Right lobe of liver (tissue), 6 donors: ENCODE results near the gene SCCPDH. TPM values are rescaled to one million over a fixed set of nuclear protein-coding genes. Genes with fewer than 3 reads are reported as not detected.
A peak's percentile ranks its signal among the peaks of the same experiment; 100 is the strongest.
"Not testable (repeated sequence)": the region's sequence is repeated elsewhere in the genome, so short reads cannot be mapped to it uniquely, and the experiment has no call there.

Experiments used
- ATAC-seq, 4 donors: fragments of 200-7000 bp; cut with Tn5 transposase; one replicate each; pipeline ENCODE4 v1.9.1; 2020; ENCODE audit warnings: mild to moderate bottlenecking in 4 of 4, moderate library complexity in 4 of 4
- DNase-seq, 3 donors: peaks; one replicate each; pipeline ENCODE4 v3.0.0-alpha.2; 2020
- H3K27ac ChIP-seq, 3 donors: fragments of 200-600 bp; one replicate each; pipeline ENCODE4 v1.8.0; 2022
- H3K27me3 ChIP-seq, 2 donors: fragments of 200-600 bp; one replicate each; pipeline ENCODE4 v1.8.0; 2022
- H3K36me3 ChIP-seq, 4 donors: fragments of 200-600 bp; sonication (generic) in 1 of 4; one replicate each; pipeline versions ENCODE4 v1.5.1 to v1.8.0; 2017 to 2022; ENCODE audit warnings: control low read depth in 1 of 4
- H3K4me1 ChIP-seq, 4 donors: fragments of 200-600 bp; sonication (generic) in 1 of 4; one replicate each; pipeline versions ENCODE4 v1.5.1 to v1.8.0; 2017 to 2022; ENCODE audit warnings: control low read depth in 1 of 4
- H3K4me3 ChIP-seq, 3 donors: fragments of 200-600 bp; one replicate each; pipeline ENCODE4 v1.8.0; 2022
- H3K9me3 ChIP-seq, 4 donors: fragments of 200-600 bp; sonication (generic) in 1 of 4; one replicate each; pipeline versions ENCODE4 v1.5.1 to v1.8.0; 2017 to 2022; ENCODE audit warnings: control low read depth in 1 of 4
- POLR2A ChIP-seq: fragments of 450-650 bp; IDR thresholded peaks from one replicate; pipeline ENCODE4 v1.6.1; 2017; ENCODE audit warnings: antibody characterized with exemption, mild to moderate bottlenecking
- WGBS: methylation state at CpG from one replicate; pipeline ENCODE4 v1.1.6; 2018; ENCODE audit warnings: low coverage, low lambda C conversion rate; ENCODE audit not compliant: insufficient coverage; ENCODE audit errors: missing lambda C conversion rate; 5-methylcytosine and 5-hydroxymethylcytosine counted together
- intact Hi-C, 2 donors: fragments of 100-400 bp; cut with DNase I; formaldehyde crosslinking; loops; one replicate each; pipeline versions ENCODE4 v1.11.2 to v1.14.1; 2022
- total RNA-seq, 6 experiments: library from RNA; depleted of rRNA in 2 of 6; stranded (reverse); fragments of >200 nt in 2 of 6; fragmentation: NEBNext Ultra II Directional in 3 of 6; extraction: Animal tissue kit (Norgen Biotek cat#: 25700) in 3 of 6; gene quantifications; one replicate each; pipeline versions ENCODE4 v1.1.0 to v1.2.4, GENCODE V29; 2016 to 2023
- TF ChIP-seq, protein P1 (sequence below), 4 donors: fragments of 200-600 bp in 3 of 4; fragments of 450-650 bp in 1 of 4; IDR thresholded peaks; one replicate each; pipeline versions ENCODE4 v1.5.1 to v1.8.0; 2016 to 2022; ENCODE audit warnings: antibody characterized with exemption in 4 of 4, mild to moderate bottlenecking in 2 of 4
- donor health status: DM: no; HTN: yes; CAD: no.
- donor health status: DM: no; HTN: no; CAD: no.
- donor health status: DM: no; HTN: no; CAD: no.
- donor health status: DM: no; HTN: yes; CAD: no.
- donor health status: DM: no; HTN: yes; CAD: no.

The SCCPDH gene
- total RNA-seq, 6 experiments from 2014 or later = 80.3 to 125 (median 85.3) TPM

DNA sequence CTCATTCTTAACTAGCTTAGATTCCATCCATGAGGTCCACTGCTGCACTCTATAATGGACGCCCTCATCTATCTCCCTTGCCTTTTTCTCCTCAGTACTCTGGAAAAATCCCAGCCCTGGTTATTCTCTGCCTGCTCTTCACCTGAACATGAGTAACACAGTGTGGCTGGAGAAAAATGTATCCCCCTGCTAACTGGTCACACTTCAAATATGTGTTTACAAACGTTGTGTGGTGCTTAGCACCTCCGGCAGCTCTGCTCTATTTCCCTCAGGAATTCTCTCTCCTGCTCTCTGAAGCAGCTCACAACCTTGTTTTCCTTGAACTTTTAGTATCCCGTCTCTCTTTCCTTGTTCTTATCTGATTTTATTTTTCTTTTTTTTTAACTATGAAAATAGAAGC lies 4.1 kb downstream of the SCCPDH start:
- H3K4me3 ChIP-seq = no peak overlapping the region
- intact Hi-C loops = no loop called here
- WGBS = 93% methylated on average over 4 of the region's 4 CpGs
- no peak for DNase-seq
- no peaks in the 10 kb centered on the region for H3K27me3 ChIP-seq
- H3K27ac ChIP-seq = no peak overlapping the region
- peaks cover 0 to 27% (median 10%) of the 10 kb centered on the region in 4 donors for H3K4me1 ChIP-seq
- H3K36me3 ChIP-seq = peaks cover 0 to 62% (median 27%) of the 10 kb centered on the region in 4 donors
- no peaks in the 10 kb centered on the region for H3K9me3 ChIP-seq
- no peak for TF ChIP-seq POLR2A
- TF ChIP-seq, protein P1, sequence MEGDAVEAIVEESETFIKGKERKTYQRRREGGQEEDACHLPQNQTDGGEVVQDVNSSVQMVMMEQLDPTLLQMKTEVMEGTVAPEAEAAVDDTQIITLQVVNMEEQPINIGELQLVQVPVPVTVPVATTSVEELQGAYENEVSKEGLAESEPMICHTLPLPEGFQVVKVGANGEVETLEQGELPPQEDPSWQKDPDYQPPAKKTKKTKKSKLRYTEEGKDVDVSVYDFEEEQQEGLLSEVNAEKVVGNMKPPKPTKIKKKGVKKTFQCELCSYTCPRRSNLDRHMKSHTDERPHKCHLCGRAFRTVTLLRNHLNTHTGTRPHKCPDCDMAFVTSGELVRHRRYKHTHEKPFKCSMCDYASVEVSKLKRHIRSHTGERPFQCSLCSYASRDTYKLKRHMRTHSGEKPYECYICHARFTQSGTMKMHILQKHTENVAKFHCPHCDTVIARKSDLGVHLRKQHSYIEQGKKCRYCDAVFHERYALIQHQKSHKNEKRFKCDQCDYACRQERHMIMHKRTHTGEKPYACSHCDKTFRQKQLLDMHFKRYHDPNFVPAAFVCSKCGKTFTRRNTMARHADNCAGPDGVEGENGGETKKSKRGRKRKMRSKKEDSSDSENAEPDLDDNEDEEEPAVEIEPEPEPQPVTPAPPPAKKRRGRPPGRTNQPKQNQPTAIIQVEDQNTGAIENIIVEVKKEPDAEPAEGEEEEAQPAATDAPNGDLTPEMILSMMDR (IDR thresholded peaks at IDR 0.05) = no peak
- no peak for ATAC-seq

- H3K27ac ChIP-seq, ATAC-seq, H3K27me3 ChIP-seq, H3K4me3 ChIP-seq, H3K9me3 ChIP-seq, intact Hi-C loops, DNase-seq: not testable (repeated sequence)
- Histone ChIP-seq H3K4me1 (peaks cover 0 to 27% (median 10%) of the 10 kb centered on the region in 4 donors), H3K36me3 (peaks cover 0 to 69% (median 28%) of the 10 kb centered on the region in 4 donors)
- WGBS = 92% methylated on average over 4 of the region's 5 CpGs
These were observed 4.8 kb downstream of the SCCPDH start for GRCh38 chr1:246729040-246729439.

GRCh38 chr1:246730839-246731238 lies 6.6 kb downstream of the SCCPDH start:
- TF ChIP-seq, protein P1 (IDR thresholded peaks at IDR 0.05) = no peak
- TF ChIP-seq POLR2A = no peak
- 59% methylated on average over 7 of the region's 8 CpGs for WGBS
- no peak for ATAC-seq
- peaks cover 0 to 27% (median 10%) of the 10 kb centered on the region in 4 donors for H3K4me1 ChIP-seq
- intact Hi-C loops = no loop called here
- no peaks in the 10 kb centered on the region for H3K27me3 ChIP-seq
- H3K36me3 ChIP-seq = peaks cover 0 to 86% (median 36%) of the 10 kb centered on the region in 4 donors
- DNase-seq = no peak
- H3K4me3 ChIP-seq = no peak overlapping the region
- no peak overlapping the region for H3K27ac ChIP-seq
- H3K9me3 ChIP-seq = no peaks in the 10 kb centered on the region

DNA sequence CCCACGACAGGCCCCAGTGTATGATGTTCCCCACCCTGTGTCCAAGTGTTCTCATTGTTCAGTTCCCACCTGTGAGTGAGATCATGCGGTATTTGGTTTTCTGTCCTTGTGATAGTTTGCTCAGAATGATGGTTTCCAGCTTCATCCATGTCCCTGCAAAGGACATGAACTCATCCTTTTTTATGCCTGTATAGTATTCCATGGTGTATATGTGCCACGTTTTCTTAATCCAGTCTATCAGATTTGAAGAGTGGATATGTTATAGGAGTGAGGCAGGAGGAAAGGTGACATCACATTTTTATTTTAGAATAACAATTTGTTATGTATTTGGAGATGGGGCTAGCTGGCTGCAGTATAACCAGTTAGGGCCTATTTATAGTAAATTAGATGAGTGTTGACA lies 7.7 kb downstream of the SCCPDH start:
- intact Hi-C loops, H3K27ac ChIP-seq, H3K9me3 ChIP-seq: not testable (repeated sequence)

GRCh38 chr1:246733704-246734103 lies 9.5 kb downstream of the SCCPDH start:
- DNase-seq (no peak), ATAC-seq (peak in 1 of 4 donors; percentile 71)
- H3K4me3 ChIP-seq = no peak overlapping the region
- no peaks in the 10 kb centered on the region for H3K27me3 ChIP-seq
- peaks cover 0 to under 1% (median 0%) of the 10 kb centered on the region in 4 donors for H3K4me1 ChIP-seq
- no peak overlapping the region for H3K27ac ChIP-seq
- intact Hi-C loops = no loop called here
- H3K9me3 ChIP-seq = no peaks in the 10 kb centered on the region
- TF ChIP-seq, protein P1 (IDR thresholded peaks at IDR 0.05) = no peak
- TF ChIP-seq POLR2A = no peak
- H3K36me3 ChIP-seq = peaks cover 0 to 97% (median 45%) of the 10 kb centered on the region in 4 donors

More for the DNA sequence above, 7.7 kb downstream of the SCCPDH start:
- not testable (repeated sequence) for H3K27me3 ChIP-seq, DNase-seq, ATAC-seq, H3K4me3 ChIP-seq
- peaks cover 0 to 96% (median 44%) of the 10 kb centered on the region in 4 donors for H3K36me3 ChIP-seq
- 93% methylated on average over 3 of the region's 3 CpGs for WGBS
- H3K4me1 ChIP-seq = peaks cover 0 to 19% (median 8%) of the 10 kb centered on the region in 4 donors

DNA sequence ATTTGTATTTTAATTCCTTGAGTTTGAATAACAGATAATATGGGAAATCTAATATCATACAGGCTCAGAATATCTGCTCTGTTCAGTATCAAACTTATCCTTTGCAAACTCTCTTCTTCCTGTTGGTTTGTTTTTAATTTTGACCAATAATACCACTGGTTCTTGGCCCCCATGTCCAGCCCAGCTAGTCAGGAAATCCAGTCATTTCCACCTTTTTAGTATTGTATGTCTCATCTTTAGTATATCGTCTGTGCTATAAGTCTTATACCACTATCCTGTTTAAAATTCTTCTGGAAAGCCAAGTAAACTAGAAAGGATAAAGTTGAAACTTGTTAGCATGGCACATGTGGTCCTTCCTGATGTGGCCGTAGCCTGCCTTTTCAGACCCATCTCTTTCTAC lies 10.7 kb downstream of the SCCPDH start:
- DNase-seq (no peak), ATAC-seq (peak in 1 of 4 donors; percentile 23)
- 64% methylated on average over 2 of the region's 2 CpGs for WGBS
- Histone ChIP-seq H3K27me3 (no peaks in the 10 kb centered on the region), H3K9me3 (no peaks in the 10 kb centered on the region), H3K4me3 (no peak overlapping the region), H3K36me3 (peaks cover 0 to 98% (median 41%) of the 10 kb centered on the region in 4 donors), H3K27ac (no peak overlapping the region), H3K4me1 (no peaks in the 10 kb centered on the region)
- TF ChIP-seq, protein P1 (IDR thresholded peaks at IDR 0.05) = no peak
- no peak for TF ChIP-seq POLR2A
- intact Hi-C loops = no loop called here
